ENCODE measurements around the gene NAALADL1. TPM values are rescaled to one million over a fixed set of nuclear protein-coding genes. Genes with fewer than 3 reads are reported as not detected.

NAALADL1 gene
- total RNA-seq, 1 donor from 2014 or later, result 10.4 TPM

GRCh38 chr11:65083134-65083833 is 24.9 kb upstream of the NAALADL1 start:
- DNase-seq (ENCODE audit: low spot score), result no peak

GRCh38 chr11:65078786-65079342 is 20.5 kb upstream of the NAALADL1 start:
- DNase-seq (ENCODE audit: low spot score), result no peak

GRCh38 chr11:65078151-65078550 is 19.8 kb upstream of the NAALADL1 start:
- peak; percentile 52 for DNase-seq (ENCODE audit: low spot score)

- no peak for DNase-seq (ENCODE audit: low spot score)
These were observed 19.1 kb upstream of the NAALADL1 start for GRCh38 chr11:65077451-65077850.

GRCh38 chr11:65072631-65072966 is 14.2 kb upstream of the NAALADL1 start:
- no peak for DNase-seq (ENCODE audit: low spot score)

- no peak for DNase-seq (ENCODE audit: low spot score)
These were observed 13.7 kb upstream of the NAALADL1 start for GRCh38 chr11:65071907-65072630.

- DNase-seq (ENCODE audit: low spot score), result no peak
These were observed 10.9 kb upstream of the NAALADL1 start for GRCh38 chr11:65069217-65069616.

GRCh38 chr11:65067446-65067845 is 9.1 kb upstream of the NAALADL1 start:
- no peak for DNase-seq (ENCODE audit: low spot score)

GRCh38 chr11:65066805-65067291 is 8.5 kb upstream of the NAALADL1 start:
- DNase-seq (ENCODE audit: low spot score), result no peak

- no peak for DNase-seq (ENCODE audit: low spot score)
These were observed 8.0 kb upstream of the NAALADL1 start for GRCh38 chr11:65066315-65066714.

- DNase-seq (ENCODE audit: low spot score), result no peak
These were observed 7.5 kb upstream of the NAALADL1 start for GRCh38 chr11:65065851-65066250.

- no peak for DNase-seq (ENCODE audit: low spot score)
These were observed 6.5 kb upstream of the NAALADL1 start for GRCh38 chr11:65064847-65065240.

GRCh38 chr11:65063532-65063931 is 5.2 kb upstream of the NAALADL1 start:
- no peak for DNase-seq (ENCODE audit: low spot score)

- DNase-seq (ENCODE audit: low spot score), result no peak
These were observed 2.6 kb upstream of the NAALADL1 start for GRCh38 chr11:65060913-65061408.

- DNase-seq (ENCODE audit: low spot score), result no peak
These were observed 1.8 kb upstream of the NAALADL1 start for GRCh38 chr11:65059959-65060824.

GRCh38 chr11:65059523-65059922 is 1.2 kb upstream of the NAALADL1 start:
- no peak for DNase-seq (ENCODE audit: low spot score)

GRCh38 chr11:65058012-65058411 is 341 bp downstream of the NAALADL1 start:
- DNase-seq (ENCODE audit: low spot score), result no peak

GRCh38 chr11:65057526-65057925 is 827 bp downstream of the NAALADL1 start:
- no peak for DNase-seq (ENCODE audit: low spot score)

- no peak for DNase-seq (ENCODE audit: low spot score)
These were observed 1.4 kb downstream of the NAALADL1 start for GRCh38 chr11:65056999-65057398.

GRCh38 chr11:65055538-65055937 is 2.8 kb downstream of the NAALADL1 start:
- DNase-seq (ENCODE audit: low spot score), result no peak

- DNase-seq (ENCODE audit: low spot score), result no peak
These were observed 4.4 kb downstream of the NAALADL1 start for GRCh38 chr11:65053827-65054508.
